GM23338 (cell line): ENCODE results near the gene HDHD5.

Source experiments
- CREB1 ChIP-seq: fragments of 250-450 bp; sonication (Bioruptor Pico); IDR thresholded peaks from 2 replicates; pipeline ENCODE4 v1.5.0; 2020; ENCODE audit warnings: low read depth, mild to moderate bottlenecking, moderate library complexity
- EZH2 ChIP-seq: fragments of 200-600 bp; sonication (generic); IDR thresholded peaks from one replicate; pipeline ENCODE4 v1.8.0; 2017; ENCODE audit warnings: antibody characterized with exemption, mild to moderate bottlenecking, low read depth; ENCODE audit not compliant: unreplicated experiment
- EZH2phosphoT487 ChIP-seq: fragments of 200-600 bp; sonication (generic); IDR thresholded peaks from one replicate; pipeline ENCODE4 v1.8.1; 2018; ENCODE audit warnings: antibody characterized with exemption; ENCODE audit not compliant: unreplicated experiment
- JUNB ChIP-seq: IDR thresholded peaks from one replicate; pipeline ENCODE4 v1.6.1; 2016; ENCODE audit warnings: antibody characterized with exemption; ENCODE audit not compliant: unreplicated experiment
- NANOG ChIP-seq: IDR thresholded peaks from 2 replicates; pipeline ENCODE4 v1.6.1; 2016; ENCODE audit warnings: antibody characterized with exemption, borderline replicate concordance
- POLR2AphosphoS5 ChIP-seq: IDR thresholded peaks from 2 replicates; pipeline ENCODE4 v1.6.1; 2016; ENCODE audit warnings: antibody characterized with exemption, low read depth
- STAT1 ChIP-seq: IDR thresholded peaks from one replicate; pipeline ENCODE4 v1.6.1; 2016; ENCODE audit warnings: antibody characterized with exemption; ENCODE audit not compliant: unreplicated experiment
- ZNF331 ChIP-seq: fragments of 250-450 bp; sonication (Bioruptor Pico); IDR thresholded peaks from 2 replicates; pipeline ENCODE4 v1.5.0; 2020; ENCODE audit warnings: low read depth, mild to moderate bottlenecking, moderate library complexity
- TF ChIP-seq, protein P1 (sequence below): IDR thresholded peaks from 2 replicates; pipeline ENCODE4 v1.6.1; 2016; ENCODE audit warnings: antibody characterized with exemption
- TF ChIP-seq, protein P2 (sequence below), 2 experiments: fragments of 200-600 bp in 1 of 2; sonication (generic) in 1 of 2; conservative IDR thresholded peaks; 2 replicates each; pipeline versions ENCODE4 v1.5.1 to v1.6.1; 2016 to 2017; ENCODE audit warnings: antibody characterized with exemption in 2 of 2, low read depth in 2 of 2, mild to moderate bottlenecking in 2 of 2, moderate library complexity in 1 of 2
- TF ChIP-seq, protein P3 (sequence below): IDR thresholded peaks from one replicate; pipeline ENCODE4 v1.6.1; 2018; ENCODE audit warnings: antibody characterized with exemption; ENCODE audit not compliant: unreplicated experiment
- TF ChIP-seq, protein P4 (sequence below): fragments of 250-450 bp; sonication (Bioruptor Pico); IDR thresholded peaks from 2 replicates; pipeline ENCODE4 v1.5.0; 2020; ENCODE audit warnings: mild to moderate bottlenecking, moderate library complexity

DNA sequence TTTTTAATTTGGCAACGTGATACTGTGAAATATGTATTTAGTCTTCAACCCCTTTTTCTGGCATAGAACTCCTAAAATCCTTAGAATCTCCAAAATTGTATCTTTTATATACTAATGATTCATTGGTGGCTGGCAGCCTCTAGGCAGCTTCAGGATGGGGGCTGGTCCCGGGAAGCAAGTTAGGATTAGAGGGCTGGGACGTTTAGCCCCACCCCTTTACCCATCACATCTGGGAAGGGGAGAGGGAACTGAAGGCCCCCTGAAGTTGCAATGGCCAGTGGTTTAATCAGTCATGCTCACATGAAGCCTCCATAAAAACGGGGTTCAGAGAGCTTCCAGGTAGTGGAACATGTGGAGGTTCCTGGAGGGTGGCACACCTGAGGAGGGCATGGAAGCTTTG, 67.2 kb downstream of the HDHD5 start:
- TF ChIP-seq, protein P1, sequence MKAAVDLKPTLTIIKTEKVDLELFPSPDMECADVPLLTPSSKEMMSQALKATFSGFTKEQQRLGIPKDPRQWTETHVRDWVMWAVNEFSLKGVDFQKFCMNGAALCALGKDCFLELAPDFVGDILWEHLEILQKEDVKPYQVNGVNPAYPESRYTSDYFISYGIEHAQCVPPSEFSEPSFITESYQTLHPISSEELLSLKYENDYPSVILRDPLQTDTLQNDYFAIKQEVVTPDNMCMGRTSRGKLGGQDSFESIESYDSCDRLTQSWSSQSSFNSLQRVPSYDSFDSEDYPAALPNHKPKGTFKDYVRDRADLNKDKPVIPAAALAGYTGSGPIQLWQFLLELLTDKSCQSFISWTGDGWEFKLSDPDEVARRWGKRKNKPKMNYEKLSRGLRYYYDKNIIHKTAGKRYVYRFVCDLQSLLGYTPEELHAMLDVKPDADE, result no peak
- TF ChIP-seq, protein P2, sequence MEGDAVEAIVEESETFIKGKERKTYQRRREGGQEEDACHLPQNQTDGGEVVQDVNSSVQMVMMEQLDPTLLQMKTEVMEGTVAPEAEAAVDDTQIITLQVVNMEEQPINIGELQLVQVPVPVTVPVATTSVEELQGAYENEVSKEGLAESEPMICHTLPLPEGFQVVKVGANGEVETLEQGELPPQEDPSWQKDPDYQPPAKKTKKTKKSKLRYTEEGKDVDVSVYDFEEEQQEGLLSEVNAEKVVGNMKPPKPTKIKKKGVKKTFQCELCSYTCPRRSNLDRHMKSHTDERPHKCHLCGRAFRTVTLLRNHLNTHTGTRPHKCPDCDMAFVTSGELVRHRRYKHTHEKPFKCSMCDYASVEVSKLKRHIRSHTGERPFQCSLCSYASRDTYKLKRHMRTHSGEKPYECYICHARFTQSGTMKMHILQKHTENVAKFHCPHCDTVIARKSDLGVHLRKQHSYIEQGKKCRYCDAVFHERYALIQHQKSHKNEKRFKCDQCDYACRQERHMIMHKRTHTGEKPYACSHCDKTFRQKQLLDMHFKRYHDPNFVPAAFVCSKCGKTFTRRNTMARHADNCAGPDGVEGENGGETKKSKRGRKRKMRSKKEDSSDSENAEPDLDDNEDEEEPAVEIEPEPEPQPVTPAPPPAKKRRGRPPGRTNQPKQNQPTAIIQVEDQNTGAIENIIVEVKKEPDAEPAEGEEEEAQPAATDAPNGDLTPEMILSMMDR (conservative IDR thresholded peaks at IDR 0.05; ENCODE audit: low read depth in 2 of 2), result no peak
- TF ChIP-seq CREB1 (CRISPR knock-in tag) (no peak), POLR2AphosphoS5 (no peak), EZH2 (no peak), EZH2phosphoT487 (no peak), STAT1 (no peak), JUNB (no peak), ZNF331 (CRISPR knock-in tag) (no peak), NANOG (no peak)
- TF ChIP-seq, protein P3, sequence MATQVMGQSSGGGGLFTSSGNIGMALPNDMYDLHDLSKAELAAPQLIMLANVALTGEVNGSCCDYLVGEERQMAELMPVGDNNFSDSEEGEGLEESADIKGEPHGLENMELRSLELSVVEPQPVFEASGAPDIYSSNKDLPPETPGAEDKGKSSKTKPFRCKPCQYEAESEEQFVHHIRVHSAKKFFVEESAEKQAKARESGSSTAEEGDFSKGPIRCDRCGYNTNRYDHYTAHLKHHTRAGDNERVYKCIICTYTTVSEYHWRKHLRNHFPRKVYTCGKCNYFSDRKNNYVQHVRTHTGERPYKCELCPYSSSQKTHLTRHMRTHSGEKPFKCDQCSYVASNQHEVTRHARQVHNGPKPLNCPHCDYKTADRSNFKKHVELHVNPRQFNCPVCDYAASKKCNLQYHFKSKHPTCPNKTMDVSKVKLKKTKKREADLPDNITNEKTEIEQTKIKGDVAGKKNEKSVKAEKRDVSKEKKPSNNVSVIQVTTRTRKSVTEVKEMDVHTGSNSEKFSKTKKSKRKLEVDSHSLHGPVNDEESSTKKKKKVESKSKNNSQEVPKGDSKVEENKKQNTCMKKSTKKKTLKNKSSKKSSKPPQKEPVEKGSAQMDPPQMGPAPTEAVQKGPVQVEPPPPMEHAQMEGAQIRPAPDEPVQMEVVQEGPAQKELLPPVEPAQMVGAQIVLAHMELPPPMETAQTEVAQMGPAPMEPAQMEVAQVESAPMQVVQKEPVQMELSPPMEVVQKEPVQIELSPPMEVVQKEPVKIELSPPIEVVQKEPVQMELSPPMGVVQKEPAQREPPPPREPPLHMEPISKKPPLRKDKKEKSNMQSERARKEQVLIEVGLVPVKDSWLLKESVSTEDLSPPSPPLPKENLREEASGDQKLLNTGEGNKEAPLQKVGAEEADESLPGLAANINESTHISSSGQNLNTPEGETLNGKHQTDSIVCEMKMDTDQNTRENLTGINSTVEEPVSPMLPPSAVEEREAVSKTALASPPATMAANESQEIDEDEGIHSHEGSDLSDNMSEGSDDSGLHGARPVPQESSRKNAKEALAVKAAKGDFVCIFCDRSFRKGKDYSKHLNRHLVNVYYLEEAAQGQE, result no peak
- TF ChIP-seq, protein P4, sequence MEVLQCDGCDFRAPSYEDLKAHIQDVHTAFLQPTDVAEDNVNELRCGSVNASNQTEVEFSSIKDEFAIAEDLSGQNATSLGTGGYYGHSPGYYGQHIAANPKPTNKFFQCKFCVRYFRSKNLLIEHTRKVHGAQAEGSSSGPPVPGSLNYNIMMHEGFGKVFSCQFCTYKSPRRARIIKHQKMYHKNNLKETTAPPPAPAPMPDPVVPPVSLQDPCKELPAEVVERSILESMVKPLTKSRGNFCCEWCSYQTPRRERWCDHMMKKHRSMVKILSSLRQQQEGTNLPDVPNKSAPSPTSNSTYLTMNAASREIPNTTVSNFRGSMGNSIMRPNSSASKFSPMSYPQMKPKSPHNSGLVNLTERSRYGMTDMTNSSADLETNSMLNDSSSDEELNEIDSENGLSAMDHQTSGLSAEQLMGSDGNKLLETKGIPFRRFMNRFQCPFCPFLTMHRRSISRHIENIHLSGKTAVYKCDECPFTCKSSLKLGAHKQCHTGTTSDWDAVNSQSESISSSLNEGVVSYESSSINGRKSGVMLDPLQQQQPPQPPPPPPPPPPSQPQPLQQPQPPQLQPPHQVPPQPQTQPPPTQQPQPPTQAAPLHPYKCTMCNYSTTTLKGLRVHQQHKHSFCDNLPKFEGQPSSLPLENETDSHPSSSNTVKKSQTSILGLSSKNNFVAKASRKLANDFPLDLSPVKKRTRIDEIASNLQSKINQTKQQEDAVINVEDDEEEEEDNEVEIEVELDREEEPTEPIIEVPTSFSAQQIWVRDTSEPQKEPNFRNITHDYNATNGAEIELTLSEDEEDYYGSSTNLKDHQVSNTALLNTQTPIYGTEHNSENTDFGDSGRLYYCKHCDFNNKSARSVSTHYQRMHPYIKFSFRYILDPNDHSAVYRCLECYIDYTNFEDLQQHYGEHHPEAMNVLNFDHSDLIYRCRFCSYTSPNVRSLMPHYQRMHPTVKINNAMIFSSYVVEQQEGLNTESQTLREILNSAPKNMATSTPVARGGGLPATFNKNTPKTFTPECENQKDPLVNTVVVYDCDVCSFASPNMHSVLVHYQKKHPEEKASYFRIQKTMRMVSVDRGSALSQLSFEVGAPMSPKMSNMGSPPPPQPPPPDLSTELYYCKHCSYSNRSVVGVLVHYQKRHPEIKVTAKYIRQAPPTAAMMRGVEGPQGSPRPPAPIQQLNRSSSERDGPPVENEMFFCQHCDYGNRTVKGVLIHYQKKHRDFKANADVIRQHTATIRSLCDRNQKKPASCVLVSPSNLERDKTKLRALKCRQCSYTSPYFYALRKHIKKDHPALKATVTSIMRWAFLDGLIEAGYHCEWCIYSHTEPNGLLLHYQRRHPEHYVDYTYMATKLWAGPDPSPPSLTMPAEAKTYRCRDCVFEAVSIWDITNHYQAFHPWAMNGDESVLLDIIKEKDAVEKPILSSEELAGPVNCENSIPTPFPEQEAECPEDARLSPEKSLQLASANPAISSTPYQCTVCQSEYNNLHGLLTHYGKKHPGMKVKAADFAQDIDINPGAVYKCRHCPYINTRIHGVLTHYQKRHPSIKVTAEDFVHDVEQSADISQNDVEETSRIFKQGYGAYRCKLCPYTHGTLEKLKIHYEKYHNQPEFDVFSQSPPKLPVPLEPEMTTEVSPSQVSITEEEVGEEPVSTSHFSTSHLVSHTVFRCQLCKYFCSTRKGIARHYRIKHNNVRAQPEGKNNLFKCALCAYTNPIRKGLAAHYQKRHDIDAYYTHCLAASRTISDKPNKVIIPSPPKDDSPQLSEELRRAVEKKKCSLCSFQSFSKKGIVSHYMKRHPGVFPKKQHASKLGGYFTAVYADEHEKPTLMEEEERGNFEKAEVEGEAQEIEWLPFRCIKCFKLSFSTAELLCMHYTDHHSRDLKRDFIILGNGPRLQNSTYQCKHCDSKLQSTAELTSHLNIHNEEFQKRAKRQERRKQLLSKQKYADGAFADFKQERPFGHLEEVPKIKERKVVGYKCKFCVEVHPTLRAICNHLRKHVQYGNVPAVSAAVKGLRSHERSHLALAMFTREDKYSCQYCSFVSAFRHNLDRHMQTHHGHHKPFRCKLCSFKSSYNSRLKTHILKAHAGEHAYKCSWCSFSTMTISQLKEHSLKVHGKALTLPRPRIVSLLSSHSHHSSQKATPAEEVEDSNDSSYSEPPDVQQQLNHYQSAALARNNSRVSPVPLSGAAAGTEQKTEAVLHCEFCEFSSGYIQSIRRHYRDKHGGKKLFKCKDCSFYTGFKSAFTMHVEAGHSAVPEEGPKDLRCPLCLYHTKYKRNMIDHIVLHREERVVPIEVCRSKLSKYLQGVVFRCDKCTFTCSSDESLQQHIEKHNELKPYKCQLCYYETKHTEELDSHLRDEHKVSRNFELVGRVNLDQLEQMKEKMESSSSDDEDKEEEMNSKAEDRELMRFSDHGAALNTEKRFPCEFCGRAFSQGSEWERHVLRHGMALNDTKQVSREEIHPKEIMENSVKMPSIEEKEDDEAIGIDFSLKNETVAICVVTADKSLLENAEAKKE (CRISPR knock-in tag), result no peak
